ENCODE data around the gene ST3GAL4.
"Not testable (repeated sequence)": the region's sequence is repeated elsewhere in the genome, so short reads cannot be mapped to it uniquely, and the experiment has no call there.

The ST3GAL4 gene

GRCh38 chr11:126355324-126355925 lies at the start of gene ST3GAL4:
Gene ST3GAL4, plus strand, starts transcription at chr11:126355686. Its CDS starts 50,470 bp downstream, at chr11:126406156.
- no peak for DNase-seq (ENCODE audit: low read depth in 2 of 2)

- no peak for DNase-seq (ENCODE audit: low read depth in 2 of 2)
Observed at GRCh38 chr11:126305699-126306098, 49.8 kb upstream of the ST3GAL4 start.

- no peak for DNase-seq (ENCODE audit: low read depth in 2 of 2)
Observed at GRCh38 chr11:126307706-126308105, 47.8 kb upstream of the ST3GAL4 start.

GRCh38 chr11:126308271-126308671 lies 47.2 kb upstream of the ST3GAL4 start:
- DNase-seq (ENCODE audit: low read depth in 2 of 2), result no peak

- not testable (repeated sequence) for DNase-seq (ENCODE audit: low read depth in 2 of 2)
Observed at GRCh38 chr11:126308771-126309170, 46.7 kb upstream of the ST3GAL4 start.

GRCh38 chr11:126310200-126310991 lies 45.1 kb upstream of the ST3GAL4 start:
- DNase-seq (ENCODE audit: low read depth in 2 of 2), result peak in 1 of 2 experiments; percentile 23

- no peak for DNase-seq (ENCODE audit: low read depth in 2 of 2)
Observed at GRCh38 chr11:126310992-126311310, 44.5 kb upstream of the ST3GAL4 start.

GRCh38 chr11:126311401-126312291 lies 43.8 kb upstream of the ST3GAL4 start:
- DNase-seq (ENCODE audit: low read depth in 2 of 2), result no peak

- no peak for DNase-seq (ENCODE audit: low read depth in 2 of 2)
Observed at GRCh38 chr11:126312961-126313360, 42.5 kb upstream of the ST3GAL4 start.

GRCh38 chr11:126313826-126314225 lies 41.7 kb upstream of the ST3GAL4 start:
- no peak for DNase-seq (ENCODE audit: low read depth in 2 of 2)

- DNase-seq (ENCODE audit: low read depth in 2 of 2), result no peak
Observed at GRCh38 chr11:126317432-126317755, 38.1 kb upstream of the ST3GAL4 start.

- peak; percentile 66 to 72 for DNase-seq (ENCODE audit: low read depth in 2 of 2)
Observed at GRCh38 chr11:126317756-126318573, 37.5 kb upstream of the ST3GAL4 start.

GRCh38 chr11:126318574-126319373 lies 36.7 kb upstream of the ST3GAL4 start:
- DNase-seq (ENCODE audit: low read depth in 2 of 2), result peak; percentile 94

GRCh38 chr11:126319374-126319740 lies 36.1 kb upstream of the ST3GAL4 start:
- DNase-seq (ENCODE audit: low read depth in 2 of 2), result no peak

GRCh38 chr11:126322996-126323395 lies 32.5 kb upstream of the ST3GAL4 start:
- DNase-seq (ENCODE audit: low read depth in 2 of 2), result no peak

GRCh38 chr11:126327281-126328000 lies 28.0 kb upstream of the ST3GAL4 start:
- no peak for DNase-seq (ENCODE audit: low read depth in 2 of 2)

- DNase-seq (ENCODE audit: low read depth in 2 of 2), result no peak
Observed at GRCh38 chr11:126328001-126328390, 27.5 kb upstream of the ST3GAL4 start.

GRCh38 chr11:126328444-126328843 lies 27.0 kb upstream of the ST3GAL4 start:
- no peak for DNase-seq (ENCODE audit: low read depth in 2 of 2)

GRCh38 chr11:126328938-126329643 lies 26.4 kb upstream of the ST3GAL4 start:
- no peak for DNase-seq (ENCODE audit: low read depth in 2 of 2)

All from fibroblast of skin of left biceps (primary cell).